Tibial artery (tissue), 4 donors: ENCODE data around the gene EPS8L3.

ENCODE experiments used
- DNase-seq, 2 donors: peaks; one replicate each; pipeline ENCODE4 v3.0.0-alpha.2; 2019
- H3K27ac ChIP-seq, 2 donors: fragments of 200-600 bp; sonication (generic) in 1 of 2; 1 replicate in 1 of 2; 2 replicates in 1 of 2; pipeline ENCODE4 v1.5.1; 2018 to 2019; ENCODE audit warnings: mild to moderate bottlenecking in 1 of 2
- H3K27me3 ChIP-seq, 2 donors: fragments of 200-600 bp; sonication (generic) in 1 of 2; one replicate each; pipeline versions ENCODE4 v1.5.1 to v1.6.0; 2016 to 2019
- H3K36me3 ChIP-seq, 3 donors: fragments of 200-600 bp; sonication (generic) in 2 of 3; one replicate each; pipeline ENCODE4 v1.5.1; 2016 to 2019; ENCODE audit warnings: mild to moderate bottlenecking in 2 of 3
- H3K4me1 ChIP-seq, 4 donors: fragments of 200-600 bp; sonication (generic) in 2 of 4; 1 replicate in 3 of 4; 2 replicates in 1 of 4; pipeline ENCODE4 v1.5.1; 2016 to 2019
- H3K4me3 ChIP-seq, 2 donors: fragments of 200-600 bp; sonication (generic) in 1 of 2; 1 replicate in 1 of 2; 2 replicates in 1 of 2; pipeline ENCODE4 v1.5.1; 2018 to 2019; ENCODE audit warnings: mild to moderate bottlenecking in 2 of 2
- H3K9me3 ChIP-seq, 3 donors: fragments of 200-600 bp; sonication (generic) in 1 of 3; one replicate each; pipeline ENCODE4 v1.5.1; 2016 to 2019
- intact Hi-C: fragments of 100-400 bp; cut with DNase I; formaldehyde crosslinking; loops from one replicate; pipeline ENCODE4 v1.15.0; 2023; ENCODE audit warnings: low total_unique reads
- TF ChIP-seq, protein P1 (sequence below), 2 experiments: fragments of 200-600 bp in 1 of 2; fragments of 450-650 bp in 1 of 2; IDR thresholded peaks; one replicate each; pipeline ENCODE4 v1.5.1; 2017 to 2019; ENCODE audit warnings: antibody characterized with exemption in 2 of 2, mild to moderate bottlenecking in 1 of 2, moderate library complexity in 1 of 2

The EPS8L3 gene

DNA sequence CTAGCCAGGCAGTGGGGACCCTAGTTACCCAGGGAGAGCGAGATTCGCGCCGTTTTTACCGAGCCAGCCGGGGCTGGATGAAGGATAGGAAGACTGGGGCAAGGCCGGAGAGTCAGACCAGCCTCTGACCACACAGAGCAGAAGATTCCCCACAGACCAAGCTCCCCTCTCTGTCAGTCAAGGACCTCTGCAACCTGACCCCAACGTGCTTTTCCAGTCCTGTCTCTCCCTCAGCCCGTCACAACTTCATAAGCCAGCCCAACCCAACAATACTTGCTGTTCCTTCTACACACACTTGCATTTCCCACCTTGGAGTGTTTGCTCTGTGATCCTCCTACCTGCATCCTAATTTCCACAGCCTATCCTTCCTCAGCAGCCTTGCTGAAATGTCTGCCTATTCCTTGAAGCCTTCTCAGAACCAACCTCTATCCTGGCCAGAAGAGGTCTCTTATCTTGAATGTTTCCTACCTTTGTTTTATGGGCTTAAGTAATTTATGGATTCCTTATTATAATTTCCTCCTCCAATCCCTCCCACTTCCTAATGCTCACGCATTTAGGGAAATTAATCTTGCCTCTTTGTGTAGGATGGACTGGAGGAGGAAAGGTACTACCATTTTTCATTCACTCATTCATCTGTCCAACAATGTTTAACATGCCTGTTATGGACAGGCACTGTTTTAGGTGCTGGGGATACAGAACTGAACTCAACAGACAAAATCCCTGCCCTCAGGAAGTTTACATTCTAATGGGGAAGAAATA lies 22.9 kb downstream of the EPS8L3 start, which contains the start of gene GSTM3:
GSTM3 (minus strand) TSS at position 424 of the 759 bp plus-strand sequence. CDS start 751 bp downstream, outside the sequence.
- H3K27me3 ChIP-seq = no peaks in the 10 kb centered on the region
- DNase-seq = no peak
- peak within 1 kb of the TSS; percentile 74 to 76 for H3K4me3 ChIP-seq

DNA sequence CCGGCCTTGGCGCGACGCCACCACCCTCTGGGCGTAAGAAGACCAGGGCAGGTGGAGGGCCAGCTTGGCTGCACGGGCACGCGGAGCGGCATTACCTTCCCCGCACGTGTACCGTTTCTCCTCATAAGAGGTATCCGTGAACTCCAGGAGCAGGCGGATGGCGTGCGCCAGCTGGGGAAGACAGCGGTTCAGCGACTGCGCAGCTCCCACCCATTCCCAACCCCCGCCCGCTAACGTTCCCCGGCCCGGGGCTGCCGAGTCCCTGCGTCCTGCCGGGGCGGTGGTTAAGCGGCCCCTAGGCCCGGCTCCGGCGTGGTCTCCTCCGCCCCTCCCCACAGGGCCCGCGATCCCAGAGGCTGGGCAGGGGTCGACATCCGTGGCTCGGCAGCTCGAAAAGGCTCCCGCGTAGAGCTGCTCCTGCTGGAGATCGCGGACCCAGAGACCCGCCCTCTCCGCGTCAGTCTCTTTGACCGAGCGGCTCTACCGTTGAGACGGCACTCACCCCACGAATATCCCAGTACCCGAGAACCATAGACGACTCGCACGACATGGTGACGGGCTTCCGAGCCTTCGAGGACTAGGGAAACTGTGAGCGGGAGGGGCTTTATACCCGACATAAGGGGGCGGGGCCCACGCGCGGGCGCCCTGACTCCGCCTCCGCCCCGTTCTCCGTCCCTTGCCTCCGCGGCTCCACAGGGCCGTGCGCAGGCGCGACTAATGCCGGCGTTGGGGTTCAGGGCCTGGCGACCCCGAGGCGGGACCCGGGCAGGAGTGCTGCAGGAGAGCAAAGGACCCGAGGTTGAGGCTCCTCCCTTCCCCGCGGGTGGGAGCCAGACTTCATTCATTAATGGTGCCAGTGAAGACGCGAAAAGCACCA lies 23.7 kb downstream of the EPS8L3 start:
- Histone ChIP-seq H3K27me3 (no peaks in the 10 kb centered on the region), H3K9me3 (no peaks in the 10 kb centered on the region), H3K27ac (peak overlapping the region; percentile 79 to 86), H3K4me1 (peaks cover 0 to 16% (median 3%) of the 10 kb centered on the region in 4 donors), H3K36me3 (peaks cover 7 to 19% (median 12%) of the 10 kb centered on the region in 3 donors), H3K4me3 (peak overlapping the region; percentile 74 to 76)
- TF ChIP-seq, protein P1, sequence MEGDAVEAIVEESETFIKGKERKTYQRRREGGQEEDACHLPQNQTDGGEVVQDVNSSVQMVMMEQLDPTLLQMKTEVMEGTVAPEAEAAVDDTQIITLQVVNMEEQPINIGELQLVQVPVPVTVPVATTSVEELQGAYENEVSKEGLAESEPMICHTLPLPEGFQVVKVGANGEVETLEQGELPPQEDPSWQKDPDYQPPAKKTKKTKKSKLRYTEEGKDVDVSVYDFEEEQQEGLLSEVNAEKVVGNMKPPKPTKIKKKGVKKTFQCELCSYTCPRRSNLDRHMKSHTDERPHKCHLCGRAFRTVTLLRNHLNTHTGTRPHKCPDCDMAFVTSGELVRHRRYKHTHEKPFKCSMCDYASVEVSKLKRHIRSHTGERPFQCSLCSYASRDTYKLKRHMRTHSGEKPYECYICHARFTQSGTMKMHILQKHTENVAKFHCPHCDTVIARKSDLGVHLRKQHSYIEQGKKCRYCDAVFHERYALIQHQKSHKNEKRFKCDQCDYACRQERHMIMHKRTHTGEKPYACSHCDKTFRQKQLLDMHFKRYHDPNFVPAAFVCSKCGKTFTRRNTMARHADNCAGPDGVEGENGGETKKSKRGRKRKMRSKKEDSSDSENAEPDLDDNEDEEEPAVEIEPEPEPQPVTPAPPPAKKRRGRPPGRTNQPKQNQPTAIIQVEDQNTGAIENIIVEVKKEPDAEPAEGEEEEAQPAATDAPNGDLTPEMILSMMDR (IDR thresholded peaks at IDR 0.05) = no peak
- peak; percentile 68 to 90 for DNase-seq
- intact Hi-C loops = no loop called here

More for the DNA sequence above, 22.9 kb downstream of the EPS8L3 start, which contains the start of gene GSTM3:
- no peaks in the 10 kb centered on the region for H3K9me3 ChIP-seq
- TF ChIP-seq, protein P1 (IDR thresholded peaks at IDR 0.05) = no peak
- peaks cover 0 to 16% (median 3%) of the 10 kb centered on the region in 4 donors for H3K4me1 ChIP-seq
- H3K27ac ChIP-seq = peak within 1 kb of the TSS; percentile 79 to 86
- peaks cover 7 to 19% (median 12%) of the 10 kb centered on the region in 3 donors for H3K36me3 ChIP-seq
- intact Hi-C loops = no loop called here

DNA sequence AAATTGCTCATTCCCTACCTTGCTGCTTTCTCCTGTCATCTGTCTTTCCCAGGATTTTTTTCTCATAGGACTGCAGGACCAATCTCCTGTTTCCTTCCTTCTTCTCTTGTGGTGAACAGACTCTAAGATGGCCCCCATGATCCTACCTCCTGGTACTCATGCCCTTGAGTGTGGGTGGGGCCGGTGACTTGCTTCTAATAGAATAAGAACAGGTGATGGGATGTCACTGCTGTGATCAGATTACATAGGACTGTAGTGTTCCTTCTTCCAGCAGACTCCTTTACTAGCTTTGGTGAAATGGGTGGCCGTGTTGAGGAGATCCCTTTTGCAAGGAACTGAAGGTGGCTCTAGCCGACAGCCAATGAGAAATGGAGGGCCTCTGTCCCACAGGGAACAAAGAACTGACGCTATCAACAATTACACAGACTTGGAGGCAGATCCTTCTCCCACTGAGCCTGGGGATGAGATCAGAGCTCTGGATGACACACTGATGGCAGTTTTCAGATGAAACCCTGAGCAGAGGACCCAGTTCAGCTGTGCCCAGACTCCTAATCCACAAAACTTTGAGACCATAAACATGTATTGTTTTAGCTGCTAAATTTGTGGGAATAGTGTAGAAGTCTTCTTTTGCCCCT lies 30.4 kb downstream of the EPS8L3 start:
- peaks cover 7 to 27% (median 12%) of the 10 kb centered on the region in 3 donors for H3K36me3 ChIP-seq
- no peaks in the 10 kb centered on the region for H3K27me3 ChIP-seq
- intact Hi-C loops = no loop called here
- no peaks in the 10 kb centered on the region for H3K4me1 ChIP-seq
- H3K9me3 ChIP-seq = no peaks in the 10 kb centered on the region
- no peak overlapping the region for H3K27ac ChIP-seq
- H3K4me3 ChIP-seq = no peak overlapping the region
- DNase-seq = no peak
- TF ChIP-seq, protein P1 (IDR thresholded peaks at IDR 0.05) = no peak

DNA sequence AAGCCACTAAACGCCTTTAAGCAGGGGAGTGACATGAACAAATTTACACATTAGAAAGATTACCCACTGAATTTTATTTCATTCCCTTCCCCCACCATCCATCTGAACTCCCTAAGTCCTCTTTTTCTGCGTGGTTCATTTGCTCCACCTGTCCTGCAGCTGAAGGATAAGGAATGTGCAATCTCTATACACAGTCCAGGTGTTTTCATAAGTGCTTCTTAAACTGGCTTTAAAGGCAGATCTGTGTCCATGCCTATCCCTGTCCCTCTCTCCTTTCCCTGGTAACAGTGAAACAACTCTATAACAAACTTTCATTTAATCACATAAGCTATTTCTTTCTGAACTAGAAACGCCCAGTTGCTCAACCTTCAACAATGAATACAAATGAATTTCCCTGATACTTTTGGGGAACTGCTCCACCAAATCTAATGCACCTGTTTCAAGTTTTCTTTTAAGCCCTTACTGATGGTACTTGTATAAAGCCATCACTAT lies 31.3 kb downstream of the EPS8L3 start:
- H3K4me3 ChIP-seq = no peak overlapping the region
- H3K27ac ChIP-seq = no peak overlapping the region
- no peak for DNase-seq
- H3K9me3 ChIP-seq = no peaks in the 10 kb centered on the region
- no peaks in the 10 kb centered on the region for H3K27me3 ChIP-seq
- intact Hi-C loops = no loop called here
- H3K36me3 ChIP-seq = peaks cover 1 to 19% (median 9%) of the 10 kb centered on the region in 3 donors
- TF ChIP-seq, protein P1 (IDR thresholded peaks at IDR 0.05) = no peak
- no peaks in the 10 kb centered on the region for H3K4me1 ChIP-seq

DNA sequence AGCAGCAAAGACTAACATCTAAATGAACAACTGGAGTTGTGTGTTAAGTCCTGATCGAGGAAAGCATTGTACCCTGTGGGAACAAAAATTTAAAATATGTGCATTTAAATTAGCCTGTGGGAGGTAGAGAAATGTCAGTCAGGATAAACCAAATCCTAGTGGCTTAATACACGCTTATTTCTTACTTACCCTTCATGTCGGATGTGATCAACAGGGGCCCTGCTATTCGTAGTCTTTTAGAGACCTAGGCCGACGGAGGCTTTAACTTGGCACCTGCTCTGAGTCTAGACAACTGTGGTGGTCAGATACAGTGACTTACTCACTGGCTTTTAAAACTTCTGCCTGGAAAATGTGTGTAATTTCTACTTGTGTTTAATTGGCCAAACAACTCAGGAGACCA lies 33.1 kb downstream of the EPS8L3 start:
- Histone ChIP-seq H3K27me3 (no peaks in the 10 kb centered on the region), H3K4me3 (no peak overlapping the region), H3K36me3 (peaks cover 0 to 8% (median 0%) of the 10 kb centered on the region in 3 donors), H3K4me1 (no peaks in the 10 kb centered on the region), H3K27ac (no peak overlapping the region), H3K9me3 (no peaks in the 10 kb centered on the region)
- TF ChIP-seq, protein P1 (IDR thresholded peaks at IDR 0.05) = no peak
- DNase-seq = no peak
- intact Hi-C loops = no loop called here
